Erythroblast (primary cell): ENCODE measurements around the gene HID1.

Experiments used
- GATA1 ChIP-seq: IDR thresholded peaks from 2 replicates; pipeline ENCODE4 v1.6.1; 2011; ENCODE audit warnings: low read depth, mild to moderate bottlenecking, control low read depth, low read length, moderate library complexity
- POLR2A ChIP-seq: IDR thresholded peaks from 2 replicates; pipeline ENCODE4 v1.6.1; 2011; ENCODE audit warnings: mild to moderate bottlenecking, low read length

DNA sequence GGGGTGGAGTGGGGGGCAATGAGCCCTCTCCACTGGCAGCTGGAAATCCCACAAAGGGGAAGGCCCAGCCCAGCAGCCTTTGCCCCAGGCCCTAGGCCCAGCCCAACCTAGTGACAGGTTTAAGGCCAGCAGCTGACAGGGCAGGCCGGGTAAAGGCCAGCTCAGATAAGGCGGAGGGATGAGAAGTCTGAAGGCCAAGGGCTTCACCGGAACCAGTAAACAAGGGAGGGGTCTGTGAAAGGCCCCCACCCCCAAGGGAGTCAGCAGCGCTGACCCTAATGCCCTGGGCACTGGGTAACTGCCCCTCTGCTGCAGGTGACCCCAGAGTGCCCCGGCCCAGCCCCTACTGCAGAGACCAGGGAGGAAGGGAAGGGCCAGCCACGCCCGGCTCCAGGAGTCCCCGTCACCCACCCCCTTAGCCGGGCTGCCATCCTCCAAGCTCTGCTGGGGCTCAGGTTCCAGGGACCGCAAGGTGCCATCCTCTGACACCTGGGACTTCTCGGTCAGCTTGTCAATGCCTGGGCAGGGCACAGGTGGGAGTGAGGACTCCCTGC, 19.3 kb downstream of the HID1 start:
- TF ChIP-seq POLR2A = no peak
- no peak for TF ChIP-seq GATA1
